HL-60 (cell line): ENCODE results near the gene ATP6V1C2.
"Not testable (repeated sequence)": the region's sequence is repeated elsewhere in the genome, so short reads cannot be mapped to it uniquely, and the experiment has no call there.

ENCODE experiments used
- DNase-seq, 2 experiments: peaks; one replicate each; pipeline ENCODE4 v3.0.0-alpha.2; 2010 to 2020; ENCODE audit warnings: low read depth in 1 of 2, low spot score in 1 of 2
- H3K27ac ChIP-seq: fragments of 250-450 bp; sonication (Bioruptor Pico); replicated peaks from 2 replicates; pipeline ENCODE4 v1.5.1; 2020; ENCODE audit warnings: mild to moderate bottlenecking, moderate library complexity
- H3K27me3 ChIP-seq: fragments of 250-450 bp; sonication (Bioruptor Pico); 2 replicates; pipeline ENCODE4 v1.5.1; 2021; ENCODE audit warnings: mild to moderate bottlenecking, moderate library complexity; ENCODE audit not compliant: insufficient read depth, poor library complexity, severe bottlenecking
- H3K4me3 ChIP-seq: replicated peaks from 2 replicates; pipeline ENCODE4 v1.5.1; 2011; ENCODE audit warnings: mild to moderate bottlenecking, control low read depth, low read length; ENCODE audit not compliant: insufficient read depth
- GABPA ChIP-seq: IDR thresholded peaks from 2 replicates; pipeline ENCODE4 v1.6.1; 2012; ENCODE audit warnings: low read depth
- POLR2AphosphoS5 ChIP-seq: IDR thresholded peaks from 2 replicates; pipeline ENCODE4 v1.6.1; 2012; ENCODE audit warnings: low read depth
- SPI1 ChIP-seq: IDR thresholded peaks from 2 replicates; pipeline ENCODE4 v1.6.1; 2012; ENCODE audit warnings: low read depth, mild to moderate bottlenecking, borderline replicate concordance
- TF ChIP-seq, protein P1 (sequence below): IDR thresholded peaks from 2 replicates; pipeline ENCODE4 v1.6.1; 2012; ENCODE audit warnings: low read depth; ENCODE audit not compliant: insufficient replicate concordance
- TF ChIP-seq, protein P2 (sequence below): IDR thresholded peaks from one replicate; pipeline ENCODE4 v1.5.1; 2011; ENCODE audit warnings: low read length, control low read depth, inconsistent platforms; ENCODE audit not compliant: insufficient read depth

ATP6V1C2 gene

GRCh38 chr2:10777842-10778723 lies 56.7 kb downstream of the ATP6V1C2 start:
- TF ChIP-seq, protein P1, sequence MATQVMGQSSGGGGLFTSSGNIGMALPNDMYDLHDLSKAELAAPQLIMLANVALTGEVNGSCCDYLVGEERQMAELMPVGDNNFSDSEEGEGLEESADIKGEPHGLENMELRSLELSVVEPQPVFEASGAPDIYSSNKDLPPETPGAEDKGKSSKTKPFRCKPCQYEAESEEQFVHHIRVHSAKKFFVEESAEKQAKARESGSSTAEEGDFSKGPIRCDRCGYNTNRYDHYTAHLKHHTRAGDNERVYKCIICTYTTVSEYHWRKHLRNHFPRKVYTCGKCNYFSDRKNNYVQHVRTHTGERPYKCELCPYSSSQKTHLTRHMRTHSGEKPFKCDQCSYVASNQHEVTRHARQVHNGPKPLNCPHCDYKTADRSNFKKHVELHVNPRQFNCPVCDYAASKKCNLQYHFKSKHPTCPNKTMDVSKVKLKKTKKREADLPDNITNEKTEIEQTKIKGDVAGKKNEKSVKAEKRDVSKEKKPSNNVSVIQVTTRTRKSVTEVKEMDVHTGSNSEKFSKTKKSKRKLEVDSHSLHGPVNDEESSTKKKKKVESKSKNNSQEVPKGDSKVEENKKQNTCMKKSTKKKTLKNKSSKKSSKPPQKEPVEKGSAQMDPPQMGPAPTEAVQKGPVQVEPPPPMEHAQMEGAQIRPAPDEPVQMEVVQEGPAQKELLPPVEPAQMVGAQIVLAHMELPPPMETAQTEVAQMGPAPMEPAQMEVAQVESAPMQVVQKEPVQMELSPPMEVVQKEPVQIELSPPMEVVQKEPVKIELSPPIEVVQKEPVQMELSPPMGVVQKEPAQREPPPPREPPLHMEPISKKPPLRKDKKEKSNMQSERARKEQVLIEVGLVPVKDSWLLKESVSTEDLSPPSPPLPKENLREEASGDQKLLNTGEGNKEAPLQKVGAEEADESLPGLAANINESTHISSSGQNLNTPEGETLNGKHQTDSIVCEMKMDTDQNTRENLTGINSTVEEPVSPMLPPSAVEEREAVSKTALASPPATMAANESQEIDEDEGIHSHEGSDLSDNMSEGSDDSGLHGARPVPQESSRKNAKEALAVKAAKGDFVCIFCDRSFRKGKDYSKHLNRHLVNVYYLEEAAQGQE, result no peak
- TF ChIP-seq SPI1 (no peak), POLR2AphosphoS5 (no peak), GABPA (no peak)
- TF ChIP-seq, protein P2, sequence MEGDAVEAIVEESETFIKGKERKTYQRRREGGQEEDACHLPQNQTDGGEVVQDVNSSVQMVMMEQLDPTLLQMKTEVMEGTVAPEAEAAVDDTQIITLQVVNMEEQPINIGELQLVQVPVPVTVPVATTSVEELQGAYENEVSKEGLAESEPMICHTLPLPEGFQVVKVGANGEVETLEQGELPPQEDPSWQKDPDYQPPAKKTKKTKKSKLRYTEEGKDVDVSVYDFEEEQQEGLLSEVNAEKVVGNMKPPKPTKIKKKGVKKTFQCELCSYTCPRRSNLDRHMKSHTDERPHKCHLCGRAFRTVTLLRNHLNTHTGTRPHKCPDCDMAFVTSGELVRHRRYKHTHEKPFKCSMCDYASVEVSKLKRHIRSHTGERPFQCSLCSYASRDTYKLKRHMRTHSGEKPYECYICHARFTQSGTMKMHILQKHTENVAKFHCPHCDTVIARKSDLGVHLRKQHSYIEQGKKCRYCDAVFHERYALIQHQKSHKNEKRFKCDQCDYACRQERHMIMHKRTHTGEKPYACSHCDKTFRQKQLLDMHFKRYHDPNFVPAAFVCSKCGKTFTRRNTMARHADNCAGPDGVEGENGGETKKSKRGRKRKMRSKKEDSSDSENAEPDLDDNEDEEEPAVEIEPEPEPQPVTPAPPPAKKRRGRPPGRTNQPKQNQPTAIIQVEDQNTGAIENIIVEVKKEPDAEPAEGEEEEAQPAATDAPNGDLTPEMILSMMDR, result no peak
- no peak for DNase-seq
- no peaks in the 10 kb centered on the region for H3K27me3 ChIP-seq
- no peak overlapping the region for H3K4me3 ChIP-seq
- H3K27ac ChIP-seq, result no peak overlapping the region

DNA sequence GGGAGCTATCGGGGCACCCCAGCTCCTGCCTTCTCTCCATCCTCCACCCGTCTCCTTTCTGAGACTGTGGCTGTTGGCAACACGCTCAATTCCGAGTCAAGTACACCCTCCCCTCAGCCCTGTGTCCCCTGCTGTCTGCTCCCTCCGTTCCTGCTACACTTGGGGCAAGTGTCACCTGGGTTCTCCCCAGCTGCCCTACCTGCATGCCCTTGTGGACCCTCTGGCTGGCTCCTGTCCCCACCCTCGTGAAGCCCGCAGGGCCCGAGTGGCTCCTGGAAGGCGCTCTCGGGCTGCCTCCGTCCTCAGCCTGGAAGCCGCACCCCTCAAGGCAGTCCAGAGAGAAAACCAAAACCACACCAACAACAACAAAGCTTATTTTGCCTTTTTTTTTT lies 57.3 kb downstream of the ATP6V1C2 start:
- peak; percentile 40; the same call in 1 of the 2 replicates for TF ChIP-seq POLR2AphosphoS5
- TF ChIP-seq, protein P2, result no peak
- no peak for TF ChIP-seq SPI1
- TF ChIP-seq, protein P1, result no peak
- TF ChIP-seq GABPA, result no peak
- H3K27ac ChIP-seq, result no peak overlapping the region
- DNase-seq, result no peak
- H3K4me3 ChIP-seq, result no peak overlapping the region
- no peaks in the 10 kb centered on the region for H3K27me3 ChIP-seq

DNA sequence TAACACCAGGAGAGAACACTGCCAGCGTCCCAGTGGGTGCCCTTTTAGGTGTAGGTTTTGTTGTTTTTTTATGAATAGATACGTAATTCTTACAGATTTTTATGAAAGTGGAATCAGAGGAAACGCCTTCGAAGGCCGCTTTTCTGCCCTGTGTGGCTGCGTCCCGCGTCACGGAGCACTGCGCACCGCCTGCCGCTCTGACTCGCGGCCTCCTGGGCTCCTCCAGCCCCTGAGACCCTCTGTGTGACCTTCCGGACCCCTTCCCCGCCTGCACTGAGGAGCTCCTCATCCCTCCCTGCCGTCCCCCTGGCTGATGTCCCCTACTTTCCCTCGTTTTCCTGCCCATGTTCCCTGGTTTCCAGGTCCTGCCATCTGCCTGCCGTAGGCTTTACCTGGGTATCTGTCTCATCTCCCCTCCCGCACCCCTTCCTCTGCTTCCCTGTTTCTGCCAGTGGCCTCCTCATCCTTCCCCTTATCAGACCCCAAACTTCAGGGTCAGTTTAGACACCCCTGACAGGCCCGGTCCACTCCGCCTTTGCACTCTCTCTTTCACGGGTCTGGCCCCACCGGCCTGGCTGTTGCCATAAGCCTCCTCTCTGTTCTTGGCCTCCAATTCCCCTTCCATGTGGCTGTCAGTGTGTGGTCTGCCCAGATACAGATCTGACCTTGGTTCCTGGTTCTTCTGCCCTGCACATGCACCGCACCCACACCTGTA lies 58.5 kb downstream of the ATP6V1C2 start:
- DNase-seq, result no peak
- H3K4me3 ChIP-seq, result no peak overlapping the region
- TF ChIP-seq POLR2AphosphoS5, result no peak
- no peak overlapping the region for H3K27ac ChIP-seq
- no peaks in the 10 kb centered on the region for H3K27me3 ChIP-seq

DNA sequence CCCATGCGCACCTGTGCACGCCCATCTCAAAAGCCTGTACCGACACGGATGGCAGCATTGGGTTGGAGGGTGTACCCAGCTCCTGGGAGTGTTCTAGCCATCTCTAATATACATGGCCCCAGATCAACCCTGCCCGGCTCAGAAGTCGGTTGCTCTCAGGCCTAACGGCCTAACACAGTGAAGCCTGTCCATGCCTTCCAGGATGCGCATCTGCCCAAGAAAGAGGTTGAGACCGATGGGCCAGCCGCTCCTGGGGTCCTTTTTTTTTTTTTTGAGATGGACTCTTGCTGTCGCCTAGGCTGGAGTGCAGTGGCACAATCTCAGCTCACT lies 59.0 kb downstream of the ATP6V1C2 start:
- H3K27ac ChIP-seq, result no peak overlapping the region
- H3K27me3 ChIP-seq, result no peaks in the 10 kb centered on the region
- TF ChIP-seq, protein P1, result no peak
- TF ChIP-seq SPI1 (no peak), POLR2AphosphoS5 (no peak; the same call in 1 of the 2 replicates), GABPA (no peak)
- TF ChIP-seq, protein P2, result no peak
- no peak for DNase-seq
- H3K4me3 ChIP-seq, result no peak overlapping the region

- not testable (repeated sequence) for DNase-seq, H3K27ac ChIP-seq, H3K4me3 ChIP-seq, H3K27me3 ChIP-seq
These were observed 59.4 kb downstream of the ATP6V1C2 start for GRCh38 chr2:10780821-10781220.
